SK-N-SH (cell line): ENCODE measurements around the gene ABCC3.

Source experiments
- GABPA ChIP-seq: IDR thresholded peaks from 2 replicates; pipeline ENCODE4 v1.4.0; 2012; ENCODE audit warnings: low read depth, mild to moderate bottlenecking
- SIN3A ChIP-seq: IDR thresholded peaks from 2 replicates; pipeline ENCODE4 v1.6.1; 2012; ENCODE audit warnings: low read depth, mild to moderate bottlenecking, low read length, moderate library complexity, borderline replicate concordance

- TF ChIP-seq SIN3A, result peak; percentile 92; the same call in 1 of the 2 replicates
- TF ChIP-seq GABPA, result no peak
Observed at GRCh38 chr17:50638966-50639713, 4.5 kb downstream of the ABCC3 start.
